NCI-H748 (cell line): ENCODE results near the gene ACBD4.
A peak's percentile ranks its signal among the peaks of the same experiment; 100 is the strongest.

Experiments
- DNase-seq: peaks from one replicate; lab custom pipeline; 2025; ENCODE audit not compliant: unreplicated experiment; lab: John Stamatoyannopoulos, UW

ACBD4 gene

GRCh38 chr17:45135192-45135977 lies at the start of gene ACBD4:
ACBD4 (plus strand) TSS chr17:45135687; CDS start chr17:45136145, 458 bp downstream.
- peak; percentile 98 for DNase-seq

GRCh38 chr17:45086391-45086790 lies 49.1 kb upstream of the ACBD4 start:
- DNase-seq, result no peak

GRCh38 chr17:45086865-45087503 lies 48.5 kb upstream of the ACBD4 start:
- no peak for DNase-seq

- DNase-seq, result no peak
These were observed 47.9 kb upstream of the ACBD4 start for GRCh38 chr17:45087504-45087975.

- DNase-seq, result no peak
These were observed 47.5 kb upstream of the ACBD4 start for GRCh38 chr17:45087978-45088377.

GRCh38 chr17:45088741-45089140 lies 46.7 kb upstream of the ACBD4 start:
- DNase-seq, result no peak

GRCh38 chr17:45090711-45091110 lies 44.8 kb upstream of the ACBD4 start:
- DNase-seq, result no peak

GRCh38 chr17:45091778-45092425 lies 43.6 kb upstream of the ACBD4 start:
- DNase-seq, result no peak

- DNase-seq, result no peak
These were observed 42.5 kb upstream of the ACBD4 start for GRCh38 chr17:45092911-45093430.

- no peak for DNase-seq
These were observed 41.9 kb upstream of the ACBD4 start for GRCh38 chr17:45093444-45094110.

- DNase-seq, result no peak
These were observed 39.3 kb upstream of the ACBD4 start for GRCh38 chr17:45096141-45096540.

- DNase-seq, result no peak
These were observed 38.6 kb upstream of the ACBD4 start for GRCh38 chr17:45096926-45097325.

- no peak for DNase-seq
These were observed 37.2 kb upstream of the ACBD4 start for GRCh38 chr17:45098081-45098868.

GRCh38 chr17:45098869-45099616 lies 36.4 kb upstream of the ACBD4 start:
- peak; percentile 74 for DNase-seq

GRCh38 chr17:45101546-45101882 lies 34.0 kb upstream of the ACBD4 start:
- no peak for DNase-seq

- no peak for DNase-seq
These were observed 33.3 kb upstream of the ACBD4 start for GRCh38 chr17:45101883-45102811.

GRCh38 chr17:45102856-45103255 lies 32.6 kb upstream of the ACBD4 start:
- DNase-seq, result no peak

GRCh38 chr17:45103269-45103795 lies 32.2 kb upstream of the ACBD4 start:
- no peak for DNase-seq
